CD14-positive monocyte (primary cell): ENCODE results near the gene FATE1. TPM values are rescaled to one million over a fixed set of nuclear protein-coding genes. Genes with fewer than 3 reads are reported as not detected.

Experiments used
- DNase-seq, 3 donors: peaks; one replicate each; pipeline ENCODE4 v3.0.0-alpha.2; 2011 to 2022
- H2AFZ ChIP-seq: 2 replicates; pipeline ENCODE4 v1.6.0; 2012; ENCODE audit warnings: mild to moderate bottlenecking, low read depth, low read length, inconsistent platforms; ENCODE audit not compliant: insufficient read depth, poor library complexity, severe bottlenecking
- H3K27ac ChIP-seq, 2 donors: 1 replicate in 1 of 2; 2 replicates in 1 of 2; pipeline ENCODE4 v1.5.1; 2012 to 2013; ENCODE audit warnings: low read length in 2 of 2, control low read depth in 1 of 2, inconsistent platforms in 1 of 2, low read depth in 1 of 2, mild to moderate bottlenecking in 1 of 2
- H3K27me3 ChIP-seq, 2 donors: one replicate each; pipeline versions ENCODE4 v1.6.0 to v1.6.1; 2011 to 2013; ENCODE audit warnings: low read length in 2 of 2; ENCODE audit not compliant: control insufficient read depth in 2 of 2, insufficient read depth in 2 of 2
- H3K36me3 ChIP-seq, 2 donors: replicated peaks in 1 of 2; 1 replicate in 1 of 2; 2 replicates in 1 of 2; pipeline versions ENCODE4 v1.5.1 to v1.6.1; 2012 to 2013; ENCODE audit warnings: low read length in 2 of 2, control low read depth in 1 of 2, inconsistent platforms in 1 of 2, mild to moderate bottlenecking in 1 of 2; ENCODE audit not compliant: insufficient read depth in 2 of 2, control insufficient read depth in 1 of 2
- H3K4me1 ChIP-seq, 2 donors: 1 replicate in 1 of 2; 2 replicates in 1 of 2; pipeline versions ENCODE4 v1.5.1 to v1.6.1; 2012 to 2013; ENCODE audit warnings: low read length in 2 of 2, control low read depth in 1 of 2, inconsistent platforms in 1 of 2, mild to moderate bottlenecking in 1 of 2, moderate library complexity in 1 of 2; ENCODE audit not compliant: insufficient read depth in 2 of 2, control insufficient read depth in 1 of 2
- H3K4me2 ChIP-seq: replicated peaks from 2 replicates; pipeline ENCODE3; 2012; ENCODE audit warnings: low read length, moderate library complexity, mild to moderate bottlenecking; ENCODE audit not compliant: poor library complexity, severe bottlenecking; ENCODE audit errors: extremely low read depth
- H3K4me3 ChIP-seq, 3 experiments: fragments of 200-600 bp in 1 of 3; sonication (generic) in 1 of 3; replicated peaks in 1 of 3; 1 replicate in 2 of 3; 2 replicates in 1 of 3; pipeline ENCODE4 v1.5.1; 2011 to 2013; ENCODE audit warnings: low read length in 3 of 3, mild to moderate bottlenecking in 3 of 3, control low read depth in 2 of 3, low read depth in 2 of 3, inconsistent platforms in 1 of 3, moderate library complexity in 1 of 3
- H3K79me2 ChIP-seq: 2 replicates; pipeline ENCODE4 v1.6.0; 2012; ENCODE audit warnings: mild to moderate bottlenecking, control low read depth, inconsistent platforms, low read length, moderate library complexity; ENCODE audit not compliant: insufficient read depth
- H3K9ac ChIP-seq: 2 replicates; pipeline ENCODE4 v1.6.0; 2017; ENCODE audit warnings: low read length, mild to moderate bottlenecking; ENCODE audit not compliant: insufficient read depth, poor library complexity, severe bottlenecking
- H3K9me3 ChIP-seq, 2 donors: replicated peaks in 1 of 2; 1 replicate in 1 of 2; 2 replicates in 1 of 2; pipeline versions ENCODE4 v1.5.1 to v1.6.1; 2012 to 2013; ENCODE audit warnings: low read length in 2 of 2, control low read depth in 1 of 2; ENCODE audit not compliant: control insufficient read depth in 1 of 2, insufficient read depth in 1 of 2
- H4K20me1 ChIP-seq: 2 replicates; pipeline ENCODE4 v1.6.0; 2012; ENCODE audit warnings: mild to moderate bottlenecking, low read length, control low read depth, moderate library complexity; ENCODE audit not compliant: insufficient read depth
- H3K27ac Mint-ChIP-seq, 7 donors: one replicate each; pipeline ENCODE4 v1.8.0; 2020; ENCODE audit warnings: mild to moderate bottlenecking in 7 of 7, mixed read lengths in 7 of 7, moderate library complexity in 6 of 7, inconsistent platforms in 2 of 7
- H3K27me3 Mint-ChIP-seq, 3 donors: one replicate each; pipeline ENCODE4 v1.8.0; 2021 to 2022; ENCODE audit warnings: low read depth in 3 of 3, mild to moderate bottlenecking in 3 of 3, mixed read lengths in 3 of 3, moderate library complexity in 3 of 3, inconsistent platforms in 1 of 3
- H3K36me3 Mint-ChIP-seq, 2 donors: one replicate each; pipeline ENCODE4 v1.8.0; 2020; ENCODE audit warnings: mixed read lengths in 2 of 2, inconsistent platforms in 1 of 2, mild to moderate bottlenecking in 1 of 2
- H3K4me1 Mint-ChIP-seq: one replicate; pipeline ENCODE4 v1.8.0; 2020; ENCODE audit warnings: mild to moderate bottlenecking, mixed read lengths
- H3K4me3 Mint-ChIP-seq, 2 donors: one replicate each; pipeline ENCODE4 v1.8.0; 2020; ENCODE audit warnings: mild to moderate bottlenecking in 2 of 2, mixed read lengths in 2 of 2, moderate library complexity in 1 of 2
- H3K9me3 Mint-ChIP-seq, 7 donors: one replicate each; pipeline ENCODE4 v1.8.0; 2020 to 2022; ENCODE audit warnings: mixed read lengths in 7 of 7, mild to moderate bottlenecking in 6 of 7, moderate library complexity in 6 of 7, inconsistent platforms in 2 of 7
- WGBS: methylation state at CpG from one replicate; pipeline ENCODE4 v1.1.5; 2013; ENCODE audit warnings: missing lambda C conversion rate; ENCODE audit not compliant: insufficient coverage; 5-methylcytosine and 5-hydroxymethylcytosine counted together
- intact Hi-C, 2 donors: fragments of 100-400 bp; cut with micrococcal nuclease; formaldehyde crosslinking; loops; one replicate each; pipeline versions ENCODE4 v1.15.0 to v1.15.1; 2023
- polyA plus RNA-seq, 3 donors: library from polyadenylated mRNA; depleted of rRNA in 1 of 3; unstranded in 2 of 3; stranded (reverse) in 1 of 3; fragments of 300-500 nt in 2 of 3; fragments of >200 nt in 1 of 3; fragmentation: Illumina TruSeq in 2 of 3; gene quantifications; 1 replicate in 2 of 3; 2 replicates in 1 of 3; pipeline ENCODE4 v1.2.3, GENCODE V29; 2012 to 2021
- TF ChIP-seq, protein P1 (sequence below): fragments of 200-600 bp; IDR thresholded peaks from one replicate; pipeline ENCODE4 v1.8.0; 2022; ENCODE audit warnings: antibody characterized with exemption, mild to moderate bottlenecking

Gene FATE1
- polyA plus RNA-seq, 3 donors = not detected

DNA sequence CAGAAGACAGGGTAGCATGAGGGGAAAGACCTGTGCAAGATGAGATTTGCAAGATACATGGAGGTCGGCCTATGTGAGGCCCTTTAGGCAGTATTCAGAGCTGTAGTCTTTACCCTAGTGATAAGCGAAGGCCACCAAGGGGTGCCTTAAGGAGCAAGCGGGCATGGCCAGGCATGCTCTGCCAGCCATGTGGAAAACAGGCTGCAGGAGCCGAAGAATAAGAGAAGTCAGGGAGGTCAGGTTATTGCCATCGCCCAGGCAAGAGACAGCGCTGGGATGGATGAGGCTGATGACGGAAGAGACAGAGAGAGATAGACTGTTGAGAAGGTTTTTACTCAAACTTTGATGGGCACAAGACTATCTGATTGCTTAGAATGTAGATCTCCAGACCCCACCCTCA lies 7.0 kb upstream of the FATE1 start:
- Histone ChIP-seq H3K9me3 (no peaks in the 10 kb centered on the region), H3K9ac (no peak overlapping the region), H3K27ac (no peak overlapping the region), H2AFZ (no peak overlapping the region), H3K4me1 (no peaks in the 10 kb centered on the region), H3K79me2 (no peaks in the 10 kb centered on the region), H3K4me3 (no peak overlapping the region), H3K4me2 (no peak overlapping the region), H4K20me1 (no peaks in the 10 kb centered on the region), H3K27me3 (no peaks in the 10 kb centered on the region), H3K36me3 (no peaks in the 10 kb centered on the region)
- Mint-ChIP-seq H3K36me3 (no peaks in the 10 kb centered on the region), H3K4me3 (no peak overlapping the region), H3K27me3 (peaks cover 0 to 4% (median 3%) of the 10 kb centered on the region in 3 donors), H3K9me3 (peaks cover 0 to 3% (median 0%) of the 10 kb centered on the region in 7 donors), H3K4me1 (no peaks in the 10 kb centered on the region), H3K27ac (no peak overlapping the region)
- 79% methylated on average over 6 of the region's 7 CpGs for WGBS
- intact Hi-C loops = no loop called here
- no peak for DNase-seq
- TF ChIP-seq, protein P1, sequence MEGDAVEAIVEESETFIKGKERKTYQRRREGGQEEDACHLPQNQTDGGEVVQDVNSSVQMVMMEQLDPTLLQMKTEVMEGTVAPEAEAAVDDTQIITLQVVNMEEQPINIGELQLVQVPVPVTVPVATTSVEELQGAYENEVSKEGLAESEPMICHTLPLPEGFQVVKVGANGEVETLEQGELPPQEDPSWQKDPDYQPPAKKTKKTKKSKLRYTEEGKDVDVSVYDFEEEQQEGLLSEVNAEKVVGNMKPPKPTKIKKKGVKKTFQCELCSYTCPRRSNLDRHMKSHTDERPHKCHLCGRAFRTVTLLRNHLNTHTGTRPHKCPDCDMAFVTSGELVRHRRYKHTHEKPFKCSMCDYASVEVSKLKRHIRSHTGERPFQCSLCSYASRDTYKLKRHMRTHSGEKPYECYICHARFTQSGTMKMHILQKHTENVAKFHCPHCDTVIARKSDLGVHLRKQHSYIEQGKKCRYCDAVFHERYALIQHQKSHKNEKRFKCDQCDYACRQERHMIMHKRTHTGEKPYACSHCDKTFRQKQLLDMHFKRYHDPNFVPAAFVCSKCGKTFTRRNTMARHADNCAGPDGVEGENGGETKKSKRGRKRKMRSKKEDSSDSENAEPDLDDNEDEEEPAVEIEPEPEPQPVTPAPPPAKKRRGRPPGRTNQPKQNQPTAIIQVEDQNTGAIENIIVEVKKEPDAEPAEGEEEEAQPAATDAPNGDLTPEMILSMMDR = no peak

DNA sequence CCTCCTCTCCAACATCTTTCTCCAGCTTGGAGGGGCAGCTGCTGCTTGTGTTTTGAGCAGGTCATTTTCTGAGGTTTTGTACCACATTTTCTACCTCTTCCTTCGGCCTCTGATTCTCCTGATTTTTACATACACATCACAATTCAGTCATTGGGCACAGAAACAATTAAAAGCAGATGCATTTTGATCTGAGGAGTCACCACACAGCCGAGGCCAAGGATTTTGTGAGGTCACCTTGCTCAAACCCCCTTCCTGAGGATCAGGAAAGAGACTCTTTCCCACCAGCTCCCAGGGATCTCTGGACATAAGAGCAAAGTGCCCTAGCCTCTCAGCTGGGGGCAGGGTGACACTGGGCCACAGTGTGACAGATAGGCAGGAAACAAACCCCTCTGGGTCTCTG lies 5.4 kb upstream of the FATE1 start:
- no peaks in the 10 kb centered on the region for H3K27me3 ChIP-seq
- H3K4me3 Mint-ChIP-seq = no peak overlapping the region
- no peaks in the 10 kb centered on the region for H4K20me1 ChIP-seq
- no peak overlapping the region for H3K4me2 ChIP-seq
- peaks cover 0 to 3% (median 0%) of the 10 kb centered on the region in 7 donors for H3K9me3 Mint-ChIP-seq
- TF ChIP-seq, protein P1 = no peak
- H3K9ac ChIP-seq = no peak overlapping the region
- no peaks in the 10 kb centered on the region for H3K79me2 ChIP-seq
- H3K36me3 Mint-ChIP-seq = no peaks in the 10 kb centered on the region
- no CpG with 5 or more reads among the region's 2 CpGs for WGBS
- no peaks in the 10 kb centered on the region for H3K36me3 ChIP-seq
- no peaks in the 10 kb centered on the region for H3K4me1 ChIP-seq
- intact Hi-C loops = no loop called here
- H3K9me3 ChIP-seq = no peaks in the 10 kb centered on the region
- DNase-seq = no peak
- H3K4me1 Mint-ChIP-seq = no peaks in the 10 kb centered on the region
- no peak overlapping the region for H3K4me3 ChIP-seq
- H3K27me3 Mint-ChIP-seq = peaks cover 0 to 4% (median 3%) of the 10 kb centered on the region in 3 donors
- no peak overlapping the region for H2AFZ ChIP-seq
- H3K27ac ChIP-seq = no peak overlapping the region
- H3K27ac Mint-ChIP-seq = peak overlapping the region in 1 of 7 donors; percentile 17
